ENCODE measurements around the gene PTPRU. TPM values are rescaled to one million over a fixed set of nuclear protein-coding genes. Genes with fewer than 3 reads are reported as not detected.

The PTPRU gene
- total RNA-seq, 1 experiment from 2014 or later = not detected

DNA sequence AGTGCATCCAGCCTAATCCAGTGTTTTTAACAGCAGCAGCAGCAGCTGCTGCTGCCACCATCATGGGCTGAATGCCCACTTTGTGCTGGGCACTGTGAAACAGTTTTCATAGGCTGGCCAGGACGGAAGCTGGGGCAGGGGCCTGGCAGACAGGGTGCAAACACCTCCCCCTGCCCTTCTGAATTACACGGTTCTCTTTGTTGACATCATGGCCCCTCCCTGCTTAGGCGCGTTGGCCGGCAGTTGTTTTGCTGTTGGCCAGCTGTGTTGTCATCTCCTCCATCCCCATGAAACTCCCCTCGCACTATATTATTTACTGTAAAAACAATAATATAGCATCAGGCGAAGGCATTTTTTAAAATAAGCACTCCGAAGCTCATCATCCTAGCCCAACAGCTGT, 33.1 kb downstream of the PTPRU start:
- no peaks in the 10 kb centered on the region for H3K4me1 ChIP-seq (ENCODE audit: low read length)
- H4K20me1 ChIP-seq (ENCODE audit: insufficient read depth, low read depth, low read length) = no peaks in the 10 kb centered on the region
- H3K79me2 ChIP-seq (ENCODE audit: low read length) = no peaks in the 10 kb centered on the region
- no peak overlapping the region for H3K27ac ChIP-seq (ENCODE audit: low read length)
- H3K36me3 ChIP-seq (ENCODE audit: insufficient read depth, low read length) = no peaks in the 10 kb centered on the region
- H3K4me2 ChIP-seq (ENCODE audit: low read depth, low read length, poor library complexity, severe bottlenecking) = no peak overlapping the region
- DNase-seq = peak; percentile 15
- H3K27me3 ChIP-seq (ENCODE audit: low read length) = no peaks in the 10 kb centered on the region
- no peak overlapping the region for H3K9ac ChIP-seq (ENCODE audit: low read length)
- H3K4me3 ChIP-seq (ENCODE audit: low read length) = no peak overlapping the region
- H3K9me3 ChIP-seq (ENCODE audit: low read length) = no peaks in the 10 kb centered on the region
- no peaks in the 10 kb centered on the region for H3K9me2 ChIP-seq (replicated peaks; ENCODE audit: insufficient read depth, low read length)
- H2AFZ ChIP-seq (ENCODE audit: low read length) = no peak overlapping the region

- Histone ChIP-seq H3K27me3 (ENCODE audit: low read length) (no peaks in the 10 kb centered on the region), H3K9me3 (ENCODE audit: low read length) (no peaks in the 10 kb centered on the region), H3K36me3 (ENCODE audit: insufficient read depth, low read length) (no peaks in the 10 kb centered on the region), H2AFZ (ENCODE audit: low read length) (no peak overlapping the region), H3K4me2 (ENCODE audit: low read depth, low read length, poor library complexity, severe bottlenecking) (no peak overlapping the region), H3K79me2 (ENCODE audit: low read length) (no peaks in the 10 kb centered on the region), H3K4me1 (ENCODE audit: low read length) (no peaks in the 10 kb centered on the region), H4K20me1 (ENCODE audit: insufficient read depth, low read depth, low read length) (no peaks in the 10 kb centered on the region), H3K4me3 (ENCODE audit: low read length) (no peak overlapping the region), H3K9ac (ENCODE audit: low read length) (no peak overlapping the region), H3K9me2 (replicated peaks; ENCODE audit: insufficient read depth, low read length) (no peaks in the 10 kb centered on the region), H3K27ac (ENCODE audit: low read length) (no peak overlapping the region)
- DNase-seq = peak; percentile 12
These were observed 34.7 kb downstream of the PTPRU start for GRCh38 chr1:29270929-29271521.

GRCh38 chr1:29271724-29272123, 35.4 kb downstream of the PTPRU start:
- Histone ChIP-seq H3K9me2 (replicated peaks; ENCODE audit: insufficient read depth, low read length) (no peaks in the 10 kb centered on the region), H3K27ac (ENCODE audit: low read length) (no peak overlapping the region), H3K36me3 (ENCODE audit: insufficient read depth, low read length) (no peaks in the 10 kb centered on the region), H3K9ac (ENCODE audit: low read length) (no peak overlapping the region), H3K4me2 (ENCODE audit: low read depth, low read length, poor library complexity, severe bottlenecking) (no peak overlapping the region), H4K20me1 (ENCODE audit: insufficient read depth, low read depth, low read length) (no peaks in the 10 kb centered on the region), H3K9me3 (ENCODE audit: low read length) (no peaks in the 10 kb centered on the region), H2AFZ (ENCODE audit: low read length) (no peak overlapping the region), H3K79me2 (ENCODE audit: low read length) (no peaks in the 10 kb centered on the region), H3K4me3 (ENCODE audit: low read length) (no peak overlapping the region), H3K4me1 (ENCODE audit: low read length) (no peaks in the 10 kb centered on the region), H3K27me3 (ENCODE audit: low read length) (no peaks in the 10 kb centered on the region)
- DNase-seq = no peak

DNA sequence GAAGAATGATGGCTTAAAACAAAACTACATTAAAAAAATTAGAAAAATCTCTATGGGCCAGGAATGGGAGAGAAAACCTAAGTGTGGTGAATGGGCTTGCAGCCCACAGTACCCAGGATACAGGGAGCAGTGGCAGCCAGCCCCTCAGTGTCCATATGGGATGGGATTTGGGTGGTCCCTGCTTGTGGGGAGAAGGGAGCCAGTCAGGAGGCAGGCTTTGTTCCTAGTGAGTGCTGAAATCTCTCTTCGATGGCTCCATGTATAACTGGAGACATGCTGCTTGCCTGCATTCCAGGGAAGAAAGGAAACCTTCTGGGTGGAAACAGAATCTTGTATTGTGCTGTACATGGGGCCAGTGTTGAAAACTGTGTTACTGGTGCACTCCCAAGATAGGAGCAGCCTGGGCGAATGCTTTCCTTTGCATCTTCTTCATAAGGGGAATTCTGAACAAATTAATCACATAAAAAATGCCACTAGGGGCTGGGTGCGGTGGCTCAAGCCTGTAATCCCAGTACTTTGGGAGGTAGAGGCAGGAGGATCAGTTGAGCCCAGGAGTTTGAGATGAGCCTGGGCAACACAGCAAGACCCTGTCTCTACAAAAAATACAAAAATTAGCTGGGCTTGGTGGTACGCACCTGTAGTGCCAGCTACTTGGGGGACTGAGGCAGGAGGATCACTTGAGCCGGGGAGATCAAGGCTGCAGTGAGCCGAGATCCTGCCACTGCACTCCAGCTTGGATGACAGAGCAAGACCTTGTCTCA, 36.0 kb downstream of the PTPRU start:
- Histone ChIP-seq H3K4me1 (ENCODE audit: low read length) (no peaks in the 10 kb centered on the region), H3K36me3 (ENCODE audit: insufficient read depth, low read length) (no peaks in the 10 kb centered on the region), H2AFZ (ENCODE audit: low read length) (no peak overlapping the region), H3K27ac (ENCODE audit: low read length) (no peak overlapping the region), H3K9me2 (replicated peaks; ENCODE audit: insufficient read depth, low read length) (no peaks in the 10 kb centered on the region), H3K9ac (ENCODE audit: low read length) (no peak overlapping the region), H3K9me3 (ENCODE audit: low read length) (no peaks in the 10 kb centered on the region), H3K4me2 (ENCODE audit: low read depth, low read length, poor library complexity, severe bottlenecking) (no peak overlapping the region), H3K79me2 (ENCODE audit: low read length) (no peaks in the 10 kb centered on the region), H3K4me3 (ENCODE audit: low read length) (no peak overlapping the region), H4K20me1 (ENCODE audit: insufficient read depth, low read depth, low read length) (no peaks in the 10 kb centered on the region), H3K27me3 (ENCODE audit: low read length) (no peaks in the 10 kb centered on the region)
- DNase-seq = peak; percentile 25

- Histone ChIP-seq H3K9ac (ENCODE audit: low read length) (no peak overlapping the region), H3K27me3 (ENCODE audit: low read length) (no peaks in the 10 kb centered on the region), H3K27ac (ENCODE audit: low read length) (no peak overlapping the region), H4K20me1 (ENCODE audit: insufficient read depth, low read depth, low read length) (no peaks in the 10 kb centered on the region), H2AFZ (ENCODE audit: low read length) (no peak overlapping the region), H3K4me1 (ENCODE audit: low read length) (no peaks in the 10 kb centered on the region), H3K4me2 (ENCODE audit: low read depth, low read length, poor library complexity, severe bottlenecking) (no peak overlapping the region), H3K9me3 (ENCODE audit: low read length) (no peaks in the 10 kb centered on the region), H3K4me3 (ENCODE audit: low read length) (no peak overlapping the region), H3K9me2 (replicated peaks; ENCODE audit: insufficient read depth, low read length) (no peaks in the 10 kb centered on the region), H3K79me2 (ENCODE audit: low read length) (no peaks in the 10 kb centered on the region), H3K36me3 (ENCODE audit: insufficient read depth, low read length) (no peaks in the 10 kb centered on the region)
- DNase-seq = no peak
These were observed 39.1 kb downstream of the PTPRU start for GRCh38 chr1:29275435-29275834.

- Histone ChIP-seq H3K4me3 (ENCODE audit: low read length) (no peak overlapping the region), H4K20me1 (ENCODE audit: insufficient read depth, low read depth, low read length) (no peaks in the 10 kb centered on the region), H3K9me2 (replicated peaks; ENCODE audit: insufficient read depth, low read length) (no peaks in the 10 kb centered on the region), H3K4me1 (ENCODE audit: low read length) (no peaks in the 10 kb centered on the region), H2AFZ (ENCODE audit: low read length) (no peak overlapping the region), H3K4me2 (ENCODE audit: low read depth, low read length, poor library complexity, severe bottlenecking) (no peak overlapping the region), H3K27me3 (ENCODE audit: low read length) (no peaks in the 10 kb centered on the region), H3K36me3 (ENCODE audit: insufficient read depth, low read length) (no peaks in the 10 kb centered on the region), H3K79me2 (ENCODE audit: low read length) (no peaks in the 10 kb centered on the region), H3K9me3 (ENCODE audit: low read length) (no peaks in the 10 kb centered on the region), H3K27ac (ENCODE audit: low read length) (no peak overlapping the region), H3K9ac (ENCODE audit: low read length) (no peak overlapping the region)
- peak; percentile 30 for DNase-seq
These were observed 41.8 kb downstream of the PTPRU start for GRCh38 chr1:29278124-29278523.

- no peaks in the 10 kb centered on the region for H4K20me1 ChIP-seq (ENCODE audit: insufficient read depth, low read depth, low read length)
- no peak for DNase-seq
- H3K4me1 ChIP-seq (ENCODE audit: low read length) = peaks cover 3% of the 10 kb centered on the region; the same call in 1 of the 2 replicates
- H3K9ac ChIP-seq (ENCODE audit: low read length) = no peak overlapping the region
- no peak overlapping the region for H2AFZ ChIP-seq (ENCODE audit: low read length)
- no peak overlapping the region for H3K27ac ChIP-seq (ENCODE audit: low read length)
- no peaks in the 10 kb centered on the region for H3K36me3 ChIP-seq (ENCODE audit: insufficient read depth, low read length)
- H3K79me2 ChIP-seq (ENCODE audit: low read length) = no peaks in the 10 kb centered on the region
- no peak overlapping the region for H3K4me2 ChIP-seq (ENCODE audit: low read depth, low read length, poor library complexity, severe bottlenecking)
- H3K27me3 ChIP-seq (ENCODE audit: low read length) = no peaks in the 10 kb centered on the region
- no peaks in the 10 kb centered on the region for H3K9me2 ChIP-seq (replicated peaks; ENCODE audit: insufficient read depth, low read length)
- H3K4me3 ChIP-seq (ENCODE audit: low read length) = no peak overlapping the region
- no peaks in the 10 kb centered on the region for H3K9me3 ChIP-seq (ENCODE audit: low read length)
These were observed 43.1 kb downstream of the PTPRU start for GRCh38 chr1:29279406-29279805.

DNA sequence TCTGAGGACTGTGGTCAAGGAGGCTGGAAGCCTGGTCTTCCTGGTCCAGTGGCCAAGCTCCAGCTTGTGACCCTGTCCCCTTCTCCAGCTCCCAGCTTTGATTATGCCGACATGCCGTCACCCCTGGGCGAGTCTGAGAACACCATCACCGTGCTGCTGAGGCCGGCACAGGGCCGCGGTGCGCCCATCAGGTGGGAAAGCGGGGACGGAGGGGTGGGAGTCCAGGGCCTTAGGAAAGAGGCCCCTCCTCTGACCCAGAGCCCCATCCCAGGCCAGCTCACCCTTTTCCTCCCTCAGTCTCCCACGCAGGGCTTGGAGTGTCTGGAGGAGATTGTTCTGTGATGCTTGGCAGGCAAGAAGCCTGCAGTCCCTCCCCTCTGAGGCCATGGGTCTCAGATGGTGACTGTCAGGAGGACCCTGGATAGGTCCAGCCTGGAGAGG, 43.6 kb downstream of the PTPRU start:
- H3K36me3 ChIP-seq (ENCODE audit: insufficient read depth, low read length) = no peaks in the 10 kb centered on the region
- H3K27ac ChIP-seq (ENCODE audit: low read length) = no peak overlapping the region
- H3K9me2 ChIP-seq (replicated peaks; ENCODE audit: insufficient read depth, low read length) = no peaks in the 10 kb centered on the region
- DNase-seq = no peak
- no peak overlapping the region for H2AFZ ChIP-seq (ENCODE audit: low read length)
- no peaks in the 10 kb centered on the region for H3K27me3 ChIP-seq (ENCODE audit: low read length)
- H3K9ac ChIP-seq (ENCODE audit: low read length) = no peak overlapping the region
- no peaks in the 10 kb centered on the region for H3K79me2 ChIP-seq (ENCODE audit: low read length)
- no peaks in the 10 kb centered on the region for H4K20me1 ChIP-seq (ENCODE audit: insufficient read depth, low read depth, low read length)
- no peak overlapping the region for H3K4me2 ChIP-seq (ENCODE audit: low read depth, low read length, poor library complexity, severe bottlenecking)
- H3K4me3 ChIP-seq (ENCODE audit: low read length) = no peak overlapping the region
- H3K9me3 ChIP-seq (ENCODE audit: low read length) = no peaks in the 10 kb centered on the region
- H3K4me1 ChIP-seq (ENCODE audit: low read length) = peaks cover 3% of the 10 kb centered on the region; the same call in 1 of the 2 replicates
